Measurements from ENCODE around the gene SCGB1D1.

Gene SCGB1D1, protein sequence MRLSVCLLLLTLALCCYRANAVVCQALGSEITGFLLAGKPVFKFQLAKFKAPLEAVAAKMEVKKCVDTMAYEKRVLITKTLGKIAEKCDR

DNA sequence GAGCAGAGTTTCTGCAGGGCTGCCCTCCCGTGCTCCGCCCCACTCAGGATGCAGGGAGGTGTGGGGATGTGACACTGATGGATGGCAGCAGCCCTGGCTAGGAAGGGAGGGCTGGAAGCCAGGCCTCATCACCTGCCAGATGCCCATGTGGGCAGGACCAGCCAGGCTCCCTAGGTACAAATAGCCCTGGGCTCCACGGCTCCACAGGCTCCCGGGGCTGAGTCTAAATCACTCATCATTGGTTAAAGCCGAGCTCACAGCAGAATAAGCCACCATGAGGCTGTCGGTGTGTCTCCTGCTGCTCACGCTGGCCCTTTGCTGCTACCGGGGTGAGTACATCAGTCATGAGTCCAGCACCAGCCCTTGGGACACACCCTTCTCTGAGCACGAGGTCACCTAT is at the start of gene SCGB1D1:
TSS of gene SCGB1D1 (plus strand) at position 206 of the 400 bp plus-strand sequence. CDS start at position 275, 69 bp downstream.
- TF ChIP-seq, protein P1, sequence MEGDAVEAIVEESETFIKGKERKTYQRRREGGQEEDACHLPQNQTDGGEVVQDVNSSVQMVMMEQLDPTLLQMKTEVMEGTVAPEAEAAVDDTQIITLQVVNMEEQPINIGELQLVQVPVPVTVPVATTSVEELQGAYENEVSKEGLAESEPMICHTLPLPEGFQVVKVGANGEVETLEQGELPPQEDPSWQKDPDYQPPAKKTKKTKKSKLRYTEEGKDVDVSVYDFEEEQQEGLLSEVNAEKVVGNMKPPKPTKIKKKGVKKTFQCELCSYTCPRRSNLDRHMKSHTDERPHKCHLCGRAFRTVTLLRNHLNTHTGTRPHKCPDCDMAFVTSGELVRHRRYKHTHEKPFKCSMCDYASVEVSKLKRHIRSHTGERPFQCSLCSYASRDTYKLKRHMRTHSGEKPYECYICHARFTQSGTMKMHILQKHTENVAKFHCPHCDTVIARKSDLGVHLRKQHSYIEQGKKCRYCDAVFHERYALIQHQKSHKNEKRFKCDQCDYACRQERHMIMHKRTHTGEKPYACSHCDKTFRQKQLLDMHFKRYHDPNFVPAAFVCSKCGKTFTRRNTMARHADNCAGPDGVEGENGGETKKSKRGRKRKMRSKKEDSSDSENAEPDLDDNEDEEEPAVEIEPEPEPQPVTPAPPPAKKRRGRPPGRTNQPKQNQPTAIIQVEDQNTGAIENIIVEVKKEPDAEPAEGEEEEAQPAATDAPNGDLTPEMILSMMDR (IDR thresholded peaks at IDR 0.05; ENCODE audit: low read depth, low read length): no peak
- H3K4me3 ChIP-seq (ENCODE audit: low read depth, low read length): no peak within 1 kb of the TSS

DNA sequence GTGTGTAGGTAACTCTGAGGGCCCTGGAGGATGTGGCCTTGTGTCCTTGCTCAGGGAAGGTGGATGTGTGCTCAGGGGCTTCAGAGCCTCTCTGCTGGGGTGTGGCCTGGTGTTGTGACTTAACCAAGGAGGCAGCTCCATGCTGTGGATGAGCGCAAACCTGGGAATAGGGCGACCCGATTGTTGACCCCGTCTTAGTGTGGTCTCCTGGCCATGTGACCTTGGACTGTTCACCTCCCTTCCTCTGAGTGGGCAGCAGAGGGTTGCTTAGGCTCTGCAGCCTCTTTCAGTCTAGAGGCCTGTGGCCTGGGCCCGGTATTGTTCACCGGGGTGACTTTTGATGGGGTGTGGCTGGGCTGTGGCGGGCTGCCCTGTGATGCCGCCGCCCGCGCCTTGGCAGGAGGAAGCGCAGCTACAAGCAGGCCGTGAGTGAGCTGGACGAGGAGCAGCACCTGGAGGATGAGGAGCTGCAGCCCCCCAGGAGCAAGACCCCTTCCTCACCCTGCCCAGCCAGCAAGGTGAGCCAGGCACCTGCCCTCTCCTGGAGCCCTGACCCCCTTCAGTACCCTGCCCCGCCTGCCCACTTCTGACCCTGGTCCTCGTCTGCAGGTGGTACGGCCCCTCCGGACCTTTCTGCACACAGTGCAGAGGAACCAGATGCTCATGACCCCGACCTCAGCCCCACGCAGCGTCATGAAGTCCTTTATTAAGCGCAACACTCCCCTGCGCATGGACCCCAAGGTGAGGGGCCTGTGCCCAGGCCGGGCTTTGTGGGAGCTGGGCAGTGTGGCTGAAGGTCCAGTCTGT is 49.5 kb upstream of the SCGB1D1 start:
- no peak overlapping the region for H3K4me3 ChIP-seq (ENCODE audit: low read depth, low read length)
- TF ChIP-seq, protein P1 (IDR thresholded peaks at IDR 0.05; ENCODE audit: low read depth, low read length): no peak

DNA sequence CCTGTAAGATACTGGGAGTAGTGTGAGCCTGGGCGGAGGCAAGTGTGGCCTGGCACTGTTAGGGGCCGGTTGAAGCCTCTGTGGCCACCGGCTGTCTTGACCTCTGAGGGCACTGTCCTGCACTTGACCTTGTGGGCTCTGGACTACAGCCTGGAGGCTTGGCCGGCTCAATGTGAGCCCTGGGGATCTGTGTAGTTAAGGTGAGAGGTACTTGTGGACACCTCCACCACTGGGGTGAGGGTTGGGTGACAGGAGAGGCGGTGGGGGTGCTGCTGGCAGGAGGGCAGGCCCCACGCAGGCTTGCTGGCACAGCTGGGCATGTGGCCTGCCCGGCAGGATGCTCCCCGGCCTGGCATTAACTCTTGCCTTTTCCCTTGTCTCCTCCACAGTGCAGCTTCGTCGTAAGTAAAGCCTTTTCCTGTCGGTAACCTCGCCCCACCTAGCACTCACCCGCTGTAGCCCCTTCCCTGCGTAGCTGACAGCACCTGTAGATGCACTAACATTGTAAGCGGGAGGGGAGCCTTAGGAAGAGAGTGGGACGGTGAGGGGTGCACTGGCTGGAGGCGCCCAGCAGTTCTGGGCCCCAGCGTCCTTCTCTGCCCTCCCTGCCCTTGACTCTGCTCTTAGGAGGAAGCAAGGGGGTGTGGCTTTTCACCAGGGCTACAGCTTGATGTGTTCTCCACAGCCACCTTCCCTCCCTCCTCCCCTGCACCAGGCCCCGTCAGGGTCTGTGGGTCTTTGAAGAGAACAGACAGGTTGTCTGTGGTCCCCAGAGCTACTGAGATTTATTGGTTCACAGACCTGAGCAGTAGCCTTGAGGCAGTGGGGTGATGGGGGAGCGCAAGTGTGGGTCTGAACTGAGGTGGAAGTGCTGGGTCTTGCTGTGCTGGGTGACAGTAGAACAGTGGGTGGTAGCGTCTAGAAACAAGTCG is 48.6 kb upstream of the SCGB1D1 start:
- no peak overlapping the region for H3K4me3 ChIP-seq (ENCODE audit: low read depth, low read length)
- TF ChIP-seq, protein P1 (IDR thresholded peaks at IDR 0.05; ENCODE audit: low read depth, low read length): no peak

DNA sequence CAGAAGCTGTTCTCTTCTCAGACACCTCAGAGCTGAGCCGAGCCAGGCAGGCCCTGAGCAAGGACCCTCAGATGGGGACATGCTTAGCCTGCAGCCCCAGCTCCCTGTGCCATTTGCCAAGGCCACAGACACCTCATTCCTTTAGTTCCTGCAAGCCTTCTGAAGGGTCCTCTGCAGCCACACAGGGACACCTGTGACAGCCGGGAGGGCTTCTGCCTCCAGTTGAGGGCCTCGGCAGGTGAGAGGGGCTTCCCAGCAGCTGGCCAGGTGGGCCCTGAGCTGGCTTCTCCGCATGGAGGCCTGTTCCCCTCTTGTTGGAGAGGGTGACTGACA is 48.0 kb upstream of the SCGB1D1 start:
- TF ChIP-seq, protein P1 (IDR thresholded peaks at IDR 0.05; ENCODE audit: low read depth, low read length): no peak
- no peak overlapping the region for H3K4me3 ChIP-seq (ENCODE audit: low read depth, low read length)

DNA sequence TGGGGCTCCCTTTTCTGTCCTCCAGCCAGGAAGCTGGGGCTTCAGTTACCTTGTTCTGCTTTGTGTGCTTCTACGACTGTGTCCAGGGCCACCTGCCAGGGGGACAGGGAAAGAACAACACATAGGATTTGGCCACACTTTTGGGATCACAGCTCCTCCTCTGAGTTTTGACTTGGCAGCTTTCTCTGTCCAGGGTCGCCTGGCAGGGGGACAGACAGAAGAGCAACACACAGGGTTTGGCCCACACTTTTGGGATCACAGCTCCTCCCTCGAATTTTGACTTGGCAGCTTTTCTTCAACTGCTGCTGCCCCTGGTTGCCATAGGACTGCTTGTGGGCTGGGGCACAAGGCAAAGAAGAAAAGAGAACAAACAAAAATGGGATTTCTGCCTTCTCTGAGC is 47.1 kb upstream of the SCGB1D1 start:
- TF ChIP-seq, protein P1 (IDR thresholded peaks at IDR 0.05; ENCODE audit: low read depth, low read length): no peak
- no peak overlapping the region for H3K4me3 ChIP-seq (ENCODE audit: low read depth, low read length)

DNA sequence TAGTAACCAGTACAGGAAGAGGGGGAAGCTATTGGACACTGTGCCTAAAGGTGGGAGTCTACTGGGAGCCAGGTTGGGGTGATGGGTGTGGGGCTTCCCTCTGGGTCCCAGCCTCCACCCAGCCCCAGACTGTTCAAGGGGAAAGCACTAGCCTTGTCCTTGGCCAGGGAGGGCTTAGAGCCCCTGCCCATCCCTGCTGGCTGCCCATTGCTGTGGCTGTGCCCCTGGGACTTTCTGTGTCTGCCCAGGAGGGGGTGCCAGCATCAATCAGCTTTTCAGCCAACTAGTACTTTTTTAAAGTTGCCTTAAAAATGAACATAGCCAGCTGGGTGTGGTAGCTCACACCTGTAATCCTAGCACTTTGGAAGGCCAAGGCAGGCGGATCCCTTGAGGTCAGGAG is 46.3 kb upstream of the SCGB1D1 start:
- TF ChIP-seq, protein P1 (IDR thresholded peaks at IDR 0.05; ENCODE audit: low read depth, low read length): no peak
- no peak overlapping the region for H3K4me3 ChIP-seq (ENCODE audit: low read depth, low read length)
